ENCODE data around the gene CPM.

DNA sequence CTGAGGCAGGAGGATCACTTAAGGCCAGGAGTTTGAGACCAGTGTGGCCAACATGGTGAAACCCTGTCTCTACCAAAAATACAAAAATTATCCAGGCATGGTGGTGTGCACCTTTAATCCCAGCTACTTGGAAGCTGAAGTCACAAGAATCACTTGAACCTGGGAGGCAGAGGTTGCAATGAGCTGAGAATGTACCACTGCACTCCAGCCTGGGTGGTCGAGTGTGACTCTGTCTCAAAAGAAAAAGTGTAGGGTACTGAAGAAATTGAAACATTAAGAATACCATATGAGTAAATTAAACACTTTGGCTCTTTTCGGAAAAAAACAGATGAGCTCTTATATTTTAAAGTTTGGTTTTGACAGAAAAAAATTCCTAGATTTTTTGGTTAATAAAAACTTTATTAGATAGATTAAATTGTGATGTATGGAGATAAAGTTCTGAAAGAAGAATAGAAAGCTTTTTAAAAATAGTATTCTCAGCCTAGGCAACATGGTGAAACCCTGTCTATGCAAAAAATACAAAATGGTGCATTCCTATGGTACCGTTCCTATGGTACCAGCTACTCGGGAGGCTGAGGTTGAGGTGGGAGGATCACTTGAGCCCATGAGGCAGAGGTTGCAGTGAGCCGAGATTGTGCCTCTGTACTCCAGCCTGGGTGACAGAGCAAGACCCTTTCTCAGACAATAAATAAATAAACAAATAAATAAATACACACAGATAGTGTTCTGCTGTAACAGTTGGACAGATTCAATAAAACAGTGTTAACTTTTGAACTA is 104.9 kb downstream of the CPM start:
- TF ChIP-seq, protein P1, sequence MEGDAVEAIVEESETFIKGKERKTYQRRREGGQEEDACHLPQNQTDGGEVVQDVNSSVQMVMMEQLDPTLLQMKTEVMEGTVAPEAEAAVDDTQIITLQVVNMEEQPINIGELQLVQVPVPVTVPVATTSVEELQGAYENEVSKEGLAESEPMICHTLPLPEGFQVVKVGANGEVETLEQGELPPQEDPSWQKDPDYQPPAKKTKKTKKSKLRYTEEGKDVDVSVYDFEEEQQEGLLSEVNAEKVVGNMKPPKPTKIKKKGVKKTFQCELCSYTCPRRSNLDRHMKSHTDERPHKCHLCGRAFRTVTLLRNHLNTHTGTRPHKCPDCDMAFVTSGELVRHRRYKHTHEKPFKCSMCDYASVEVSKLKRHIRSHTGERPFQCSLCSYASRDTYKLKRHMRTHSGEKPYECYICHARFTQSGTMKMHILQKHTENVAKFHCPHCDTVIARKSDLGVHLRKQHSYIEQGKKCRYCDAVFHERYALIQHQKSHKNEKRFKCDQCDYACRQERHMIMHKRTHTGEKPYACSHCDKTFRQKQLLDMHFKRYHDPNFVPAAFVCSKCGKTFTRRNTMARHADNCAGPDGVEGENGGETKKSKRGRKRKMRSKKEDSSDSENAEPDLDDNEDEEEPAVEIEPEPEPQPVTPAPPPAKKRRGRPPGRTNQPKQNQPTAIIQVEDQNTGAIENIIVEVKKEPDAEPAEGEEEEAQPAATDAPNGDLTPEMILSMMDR (IDR thresholded peaks at IDR 0.05; ENCODE audit: low read depth, low read length): no peak
- TF ChIP-seq POLR2A (IDR thresholded peaks at IDR 0.05; ENCODE audit: extremely low read depth, insufficient read length) (no peak), MYC (IDR thresholded peaks at IDR 0.05; ENCODE audit: low read depth, low read length) (no peak)
- TF ChIP-seq, protein P2, sequence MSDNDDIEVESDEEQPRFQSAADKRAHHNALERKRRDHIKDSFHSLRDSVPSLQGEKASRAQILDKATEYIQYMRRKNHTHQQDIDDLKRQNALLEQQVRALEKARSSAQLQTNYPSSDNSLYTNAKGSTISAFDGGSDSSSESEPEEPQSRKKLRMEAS (IDR thresholded peaks at IDR 0.05; ENCODE audit: low read depth, low read length): no peak
